GM21825 (cell line): ENCODE results near the gene UBXN11.

Experiments used
- ATAC-seq: cut with Tn5 transposase; IDR thresholded peaks from one replicate; pipeline ENCODE4 v1.9.1; 2021; ENCODE audit warnings: mild to moderate bottlenecking, moderate library complexity; ENCODE audit not compliant: unreplicated experiment

The UBXN11 gene

GRCh38 chr1:26288311-26288941 is 18.0 kb downstream of the UBXN11 start:
- no peak for ATAC-seq

- no peak for ATAC-seq
These were observed 18.6 kb downstream of the UBXN11 start for GRCh38 chr1:26287811-26288210.

- peak; percentile 25 for ATAC-seq
These were observed 19.3 kb downstream of the UBXN11 start for GRCh38 chr1:26287033-26287711.

GRCh38 chr1:26286064-26286416 is 20.4 kb downstream of the UBXN11 start:
- no peak for ATAC-seq

- ATAC-seq = no peak
These were observed 20.9 kb downstream of the UBXN11 start for GRCh38 chr1:26285366-26286063.

- peak; percentile 23 for ATAC-seq
These were observed 21.7 kb downstream of the UBXN11 start for GRCh38 chr1:26284597-26285347.

GRCh38 chr1:26283871-26284596 is 22.4 kb downstream of the UBXN11 start:
- ATAC-seq = no peak

GRCh38 chr1:26283279-26283853 is 23.1 kb downstream of the UBXN11 start:
- no peak for ATAC-seq

GRCh38 chr1:26282401-26282918 is 24.0 kb downstream of the UBXN11 start:
- no peak for ATAC-seq

GRCh38 chr1:26281971-26282370 is 24.5 kb downstream of the UBXN11 start:
- ATAC-seq = no peak

GRCh38 chr1:26281091-26281958 is 25.1 kb downstream of the UBXN11 start:
- ATAC-seq = no peak

GRCh38 chr1:26280333-26281042 is 25.9 kb downstream of the UBXN11 start:
- no peak for ATAC-seq

- peak; percentile 50 for ATAC-seq
These were observed 26.7 kb downstream of the UBXN11 start, which contains the start of gene SH3BGRL3 for GRCh38 chr1:26279456-26280332. SH3BGRL3 (plus strand) TSS chr1:26280086; CDS start chr1:26280156, 70 bp downstream.

GRCh38 chr1:26278724-26279455 is 27.5 kb downstream of the UBXN11 start:
- ATAC-seq = no peak

- no peak for ATAC-seq
These were observed 28.1 kb downstream of the UBXN11 start for GRCh38 chr1:26278303-26278702.

GRCh38 chr1:26277719-26278118 is 28.7 kb downstream of the UBXN11 start:
- ATAC-seq = no peak

GRCh38 chr1:26277261-26277661 is 29.2 kb downstream of the UBXN11 start:
- ATAC-seq = no peak
